ENCODE measurements around the gene AGTRAP. TPM values are rescaled to one million over a fixed set of nuclear protein-coding genes. Genes with fewer than 3 reads are reported as not detected.
A peak's percentile ranks its signal among the peaks of the same experiment; 100 is the strongest.

Gene AGTRAP
- total RNA-seq, 1 experiment from 2014 or later: 57.0 TPM

DNA sequence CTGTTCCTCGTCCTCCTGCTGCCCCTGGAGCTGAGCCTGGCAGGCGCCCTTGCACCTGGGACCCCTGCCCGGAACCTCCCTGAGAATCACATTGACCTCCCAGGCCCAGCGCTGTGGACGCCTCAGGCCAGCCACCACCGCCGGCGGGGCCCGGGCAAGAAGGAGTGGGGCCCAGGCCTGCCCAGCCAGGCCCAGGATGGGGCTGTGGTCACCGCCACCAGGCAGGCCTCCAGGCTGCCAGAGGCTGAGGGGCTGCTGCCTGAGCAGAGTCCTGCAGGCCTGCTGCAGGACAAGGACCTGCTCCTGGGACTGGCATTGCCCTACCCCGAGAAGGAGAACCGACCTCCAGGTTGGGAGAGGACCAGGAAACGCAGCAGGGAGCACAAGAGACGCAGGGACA, 29.6 kb upstream of the AGTRAP start:
- ATAC-seq (no peak), DNase-seq (ENCODE audit: low read depth, low spot score) (no peak)
- Histone ChIP-seq H3K4me1 (ENCODE audit: control insufficient read depth, insufficient read depth, low read length) (peaks cover 13% of the 10 kb centered on the region), H3K4me3 (ENCODE audit: low read depth in 2 of 2, low read length in 2 of 2) (no peak overlapping the region), H3K36me3 (ENCODE audit: control insufficient read depth, insufficient read depth, low read length) (no peaks in the 10 kb centered on the region), H3K27ac (ENCODE audit: low read length) (no peak overlapping the region), H3K9me3 (ENCODE audit: control insufficient read depth, insufficient read depth, low read depth, low read length) (no peaks in the 10 kb centered on the region), H3K27me3 (ENCODE audit: control insufficient read depth, insufficient read depth, low read length) (no peaks in the 10 kb centered on the region)
- ChIA-PET CTCF (no interaction called here), POLR2A (no interaction called here)
- in situ Hi-C loops (cut with HindIII; ENCODE audit: low pct_unique_long_range_greater_than_20kb, low sequenced_read_pairs) (no loop called here), intact Hi-C loops (cut with micrococcal nuclease; ENCODE audit: unreplicated experiment) (no loop called here)
- BruUV-seq (replicated peaks): no TSS peak
- TF ChIP-seq REST (IDR thresholded peaks at IDR 0.05; ENCODE audit: insufficient read depth in 1 of 2, low read depth in 2 of 2, low read length in 1 of 2) (no peak), CTCF (IDR thresholded peaks at IDR 0.05) (no peak), POLR2AphosphoS5 (IDR thresholded peaks at IDR 0.05; ENCODE audit: low read depth, low read length) (no peak), TCF7L2 (IDR thresholded peaks at IDR 0.05; ENCODE audit: low read depth, low read length) (no peak), SIN3A (IDR thresholded peaks at IDR 0.05; ENCODE audit: borderline replicate concordance, insufficient read depth, low read depth, low read length) (no peak)

- H3K36me3 ChIP-seq (ENCODE audit: control insufficient read depth, insufficient read depth, low read length): no peaks in the 10 kb centered on the region
- no peak overlapping the region for H3K27ac ChIP-seq (ENCODE audit: low read length)
Measured at GRCh38 chr1:11707621-11708276, 28.2 kb upstream of the AGTRAP start.

More at GRCh38 chr1:11707621-11708276, 28.2 kb upstream of the AGTRAP start:
- TF ChIP-seq POLR2AphosphoS5 (IDR thresholded peaks at IDR 0.05; ENCODE audit: low read depth, low read length) (no peak), CTCF (IDR thresholded peaks at IDR 0.05) (no peak), SIN3A (IDR thresholded peaks at IDR 0.05; ENCODE audit: borderline replicate concordance, insufficient read depth, low read depth, low read length) (no peak), REST (IDR thresholded peaks at IDR 0.05; ENCODE audit: insufficient read depth in 1 of 2, low read depth in 2 of 2, low read length in 1 of 2) (no peak), TCF7L2 (IDR thresholded peaks at IDR 0.05; ENCODE audit: low read depth, low read length) (no peak)
- POLR2A ChIA-PET: no interaction called here
- ATAC-seq (peak; percentile 47), DNase-seq (ENCODE audit: low read depth, low spot score) (no peak)
- no peaks in the 10 kb centered on the region for H3K9me3 ChIP-seq (ENCODE audit: control insufficient read depth, insufficient read depth, low read depth, low read length)
- H3K27me3 ChIP-seq (ENCODE audit: control insufficient read depth, insufficient read depth, low read length): no peaks in the 10 kb centered on the region
- no TSS peak for BruUV-seq (replicated peaks)
- in situ Hi-C loops (cut with HindIII; ENCODE audit: low pct_unique_long_range_greater_than_20kb, low sequenced_read_pairs): no loop called here
- intact Hi-C loops (cut with micrococcal nuclease; ENCODE audit: unreplicated experiment): no loop called here
- peaks cover 13% of the 10 kb centered on the region for H3K4me1 ChIP-seq (ENCODE audit: control insufficient read depth, insufficient read depth, low read length)
- CTCF ChIA-PET: no interaction called here
- H3K4me3 ChIP-seq (ENCODE audit: low read depth in 2 of 2, low read length in 2 of 2): no peak overlapping the region

Measured in Panc1 (cell line).